ENCODE data around the gene CEP162.
"Not testable (repeated sequence)": the region's sequence is repeated elsewhere in the genome, so short reads cannot be mapped to it uniquely, and the experiment has no call there.

The CEP162 gene

GRCh38 chr6:84227434-84228197 is at the start of gene CEP162:
TSS of gene CEP162 (minus strand) at chr6:84227643. CDS start at chr6:84226393, 1,250 bp downstream.
- intact Hi-C loops (cut with DNase I): loop anchor here (2.0 to 10.0 kb wide), 4 partner anchors 343 to 1097 kb away; partner anchors contain the start of genes CYB5R4, RIPPLY2 and SNAP91
- DNase-seq: peak; percentile 93 to 99 (median 96)

GRCh38 chr6:84274856-84275255 is 47.4 kb upstream of the CEP162 start:
- intact Hi-C loops (cut with DNase I): no loop called here

GRCh38 chr6:84273048-84273809 is 45.8 kb upstream of the CEP162 start:
- DNase-seq: peak in 3 of 10 donors; percentile 9 to 75 (median 20)
- intact Hi-C loops (cut with DNase I): no loop called here

More at GRCh38 chr6:84274856-84275255, 47.4 kb upstream of the CEP162 start:
- DNase-seq: no peak

GRCh38 chr6:84272298-84272697 is 44.9 kb upstream of the CEP162 start:
- intact Hi-C loops (cut with DNase I): no loop called here
- no peak for DNase-seq

GRCh38 chr6:84271061-84271716 is 43.7 kb upstream of the CEP162 start:
- DNase-seq: no peak
- intact Hi-C loops (cut with DNase I): no loop called here

GRCh38 chr6:84269947-84270733 is 42.7 kb upstream of the CEP162 start:
- DNase-seq: no peak
- intact Hi-C loops (cut with DNase I): no loop called here

GRCh38 chr6:84268781-84269180 is 41.3 kb upstream of the CEP162 start:
- intact Hi-C loops (cut with DNase I): no loop called here
- no peak for DNase-seq

- intact Hi-C loops (cut with DNase I): no loop called here
- peak in 1 of 10 donors; percentile 43 for DNase-seq
These were observed 36.1 kb upstream of the CEP162 start for GRCh38 chr6:84263557-84263956.

- DNase-seq: no peak
- intact Hi-C loops (cut with DNase I): no loop called here
These were observed 33.5 kb upstream of the CEP162 start for GRCh38 chr6:84260926-84261325.

GRCh38 chr6:84260196-84260595 is 32.8 kb upstream of the CEP162 start:
- intact Hi-C loops (cut with DNase I): no loop called here
- DNase-seq: no peak

GRCh38 chr6:84258866-84259265 is 31.4 kb upstream of the CEP162 start:
- no peak for DNase-seq
- intact Hi-C loops (cut with DNase I): no loop called here

- no peak for DNase-seq
- intact Hi-C loops (cut with DNase I): no loop called here
These were observed 30.8 kb upstream of the CEP162 start for GRCh38 chr6:84258268-84258667.

GRCh38 chr6:84255641-84256040 is 28.2 kb upstream of the CEP162 start:
- intact Hi-C loops (cut with DNase I): no loop called here
- DNase-seq: no peak

GRCh38 chr6:84253380-84253779 is 25.9 kb upstream of the CEP162 start:
- intact Hi-C loops (cut with DNase I): no loop called here
- no peak for DNase-seq

GRCh38 chr6:84251891-84252539 is 24.6 kb upstream of the CEP162 start:
- intact Hi-C loops (cut with DNase I): no loop called here
- no peak for DNase-seq

GRCh38 chr6:84249724-84250123 is 22.3 kb upstream of the CEP162 start:
- intact Hi-C loops (cut with DNase I): no loop called here
- DNase-seq: no peak

- peak in 3 of 10 donors; percentile 34 to 72 (median 55) for DNase-seq
- intact Hi-C loops (cut with DNase I): not testable (repeated sequence)
These were observed 17.1 kb upstream of the CEP162 start for GRCh38 chr6:84244416-84245081.

GRCh38 chr6:84243240-84243639 is 15.8 kb upstream of the CEP162 start:
- DNase-seq: no peak
- intact Hi-C loops (cut with DNase I): no loop called here

- DNase-seq: no peak
- intact Hi-C loops (cut with DNase I): no loop called here
These were observed 14.8 kb upstream of the CEP162 start for GRCh38 chr6:84242265-84242664.

All from posterior cingulate gyrus (tissue), 11 donors.